Dedifferentiated amniotic fluid mesenchymal stem cell (primary cell): ENCODE results near the gene DNMT1.

ENCODE experiments used
- DNase-seq: peaks from one replicate; pipeline ENCODE4 v3.0.0-alpha.2; 2016; ENCODE audit errors: extremely low spot score

DNMT1 gene

DNA sequence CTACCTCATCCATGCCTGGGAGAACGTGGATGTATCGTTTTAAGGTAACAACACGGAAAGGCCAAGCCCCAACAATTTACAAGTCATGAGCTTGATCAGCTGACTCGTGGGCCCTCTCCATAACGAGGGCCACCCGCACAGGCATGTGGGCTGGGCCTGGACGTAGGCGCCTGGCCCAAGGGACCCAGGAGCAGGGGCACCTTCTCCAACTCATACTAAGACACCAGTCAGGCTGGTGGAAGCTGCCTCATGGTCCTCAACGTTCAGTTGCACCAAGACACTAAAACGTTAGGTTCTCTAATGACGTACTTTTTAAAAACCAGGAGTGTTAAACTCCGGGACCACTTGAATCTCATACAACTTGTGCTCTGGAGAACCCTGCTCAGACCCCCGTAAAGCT, 53.3 kb downstream of the DNMT1 start:
- no peak for DNase-seq

DNA sequence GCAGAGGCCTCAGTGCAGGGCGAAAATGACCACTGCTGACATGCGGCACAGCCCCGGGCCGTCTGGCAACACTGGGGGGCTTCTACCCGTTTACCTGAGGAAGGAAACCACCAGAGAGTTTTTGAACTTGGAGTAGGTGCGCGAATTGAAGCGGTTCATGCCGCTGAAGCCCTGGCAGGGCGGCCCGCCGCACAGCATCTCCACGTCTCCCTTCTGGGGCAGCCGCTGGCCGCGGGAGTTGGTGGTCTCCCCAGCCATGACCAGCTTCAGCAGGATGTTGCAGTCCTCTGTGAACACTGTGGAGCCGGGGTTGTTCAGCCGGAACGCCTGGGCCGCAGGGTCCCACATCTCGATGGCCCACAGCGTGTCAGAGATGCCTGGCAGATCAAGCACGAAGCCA, 54.8 kb downstream of the DNMT1 start:
- DNase-seq: no peak

- no peak for DNase-seq
Measured at GRCh38 chr19:10138879-10139795, 55.6 kb downstream of the DNMT1 start.

GRCh38 chr19:10137751-10138682, 56.7 kb downstream of the DNMT1 start:
- no peak for DNase-seq

DNA sequence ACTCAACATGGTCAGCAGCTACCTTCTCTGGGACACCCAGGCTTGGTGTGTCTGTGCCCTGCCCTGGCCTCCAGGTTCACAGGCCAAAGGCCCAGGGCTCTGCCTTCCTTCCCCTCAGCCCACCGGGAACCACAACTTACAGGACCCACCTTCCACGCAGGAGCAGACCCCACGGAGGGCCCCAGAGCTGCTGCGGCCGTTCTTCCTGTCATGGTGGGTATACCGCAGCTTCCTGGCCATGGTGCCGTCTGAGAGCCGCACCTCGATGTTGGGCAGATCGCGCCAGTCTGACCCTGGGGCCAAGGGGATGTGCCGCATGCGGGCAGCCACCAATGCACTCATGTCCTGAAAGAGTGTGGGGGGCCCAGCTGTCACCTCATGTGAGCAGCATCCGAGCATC, 57.8 kb downstream of the DNMT1 start:
- no peak for DNase-seq

DNA sequence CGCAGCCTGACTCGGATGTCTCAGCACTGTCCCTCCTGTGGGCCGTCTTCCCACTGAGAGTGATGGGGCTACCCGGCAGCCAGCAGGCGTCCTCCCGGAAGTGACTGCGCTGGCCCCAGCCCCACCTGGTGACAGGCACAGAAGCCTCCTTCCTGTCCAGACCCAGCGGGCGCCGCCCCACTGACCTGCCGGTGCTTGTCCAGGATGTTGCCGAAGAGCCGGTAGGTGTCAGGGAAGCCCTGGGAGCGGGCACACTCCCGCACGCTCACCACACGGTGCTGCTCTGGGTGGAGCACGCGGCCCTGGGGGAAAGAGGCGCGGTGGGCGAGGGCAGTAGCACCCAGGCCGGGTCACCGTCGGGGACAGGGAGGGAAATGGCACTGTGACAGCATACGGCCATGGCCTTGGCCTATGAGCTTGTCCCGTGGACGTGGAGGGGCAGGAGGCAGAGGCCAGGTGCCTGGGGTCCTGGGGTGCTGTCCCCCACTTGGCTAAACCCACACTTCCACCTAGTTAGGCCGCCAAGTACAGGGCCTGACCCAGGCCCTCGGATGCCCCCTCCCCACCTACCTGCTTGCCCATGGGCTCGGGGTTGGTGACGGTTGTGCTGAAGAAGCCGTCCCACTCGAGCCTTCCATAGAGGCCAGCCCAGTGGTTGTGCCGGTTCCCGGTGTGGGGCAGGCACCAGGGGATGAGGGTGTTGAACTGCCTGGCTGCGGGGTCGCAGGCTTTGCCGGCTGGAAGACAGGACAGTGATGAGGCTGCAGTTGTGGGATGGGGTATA, 59.0 kb downstream of the DNMT1 start:
- DNase-seq: no peak

DNA sequence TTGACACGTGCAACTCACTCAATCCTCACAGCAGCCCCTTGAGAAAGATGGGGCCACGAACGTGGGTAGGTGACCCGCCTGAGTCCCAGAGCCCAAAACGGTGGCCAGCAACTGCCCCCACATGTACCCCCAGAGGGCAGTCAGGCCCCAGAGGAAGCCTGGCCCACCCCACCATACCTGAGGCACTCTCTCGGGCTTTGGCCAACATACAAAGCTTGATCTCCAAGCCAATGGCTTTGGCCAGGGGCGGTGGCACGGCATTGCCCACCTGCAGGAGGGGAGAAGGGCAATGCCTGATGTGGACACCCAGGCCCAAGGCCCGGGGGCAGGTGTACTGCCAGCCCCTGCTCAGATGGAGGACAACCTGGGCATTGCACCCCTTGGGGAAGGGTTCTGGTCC, 60.7 kb downstream of the DNMT1 start:
- no peak for DNase-seq

- DNase-seq: no peak
Measured at GRCh38 chr19:10133596-10133995, 61.2 kb downstream of the DNMT1 start.

DNA sequence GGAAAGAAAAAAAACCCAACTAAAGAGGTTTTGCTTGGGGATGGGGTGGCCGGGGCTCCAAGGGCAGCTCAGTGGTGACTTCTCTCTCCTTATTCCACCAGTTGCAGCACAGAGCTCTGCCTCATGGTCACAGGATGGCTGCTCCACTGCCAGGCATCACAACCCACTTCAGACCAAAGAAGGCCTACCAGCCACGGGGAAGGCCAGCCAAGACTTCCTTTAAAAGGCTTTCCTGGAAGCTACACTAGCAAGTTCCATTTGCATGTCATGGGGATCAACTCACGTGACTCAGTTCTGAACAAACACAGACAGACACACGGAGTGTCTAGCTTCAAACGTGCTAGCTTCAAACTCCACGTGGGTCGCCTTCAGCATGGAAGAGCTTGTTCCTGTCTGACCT, 61.8 kb downstream of the DNMT1 start:
- no peak for DNase-seq

- no peak for DNase-seq
Measured at GRCh38 chr19:10126213-10126639, 68.5 kb downstream of the DNMT1 start.

- no peak for DNase-seq
Measured at GRCh38 chr19:10124429-10124828, 70.3 kb downstream of the DNMT1 start.

- DNase-seq: peak; percentile 37
Measured at GRCh38 chr19:10122045-10122444, 72.7 kb downstream of the DNMT1 start.

DNA sequence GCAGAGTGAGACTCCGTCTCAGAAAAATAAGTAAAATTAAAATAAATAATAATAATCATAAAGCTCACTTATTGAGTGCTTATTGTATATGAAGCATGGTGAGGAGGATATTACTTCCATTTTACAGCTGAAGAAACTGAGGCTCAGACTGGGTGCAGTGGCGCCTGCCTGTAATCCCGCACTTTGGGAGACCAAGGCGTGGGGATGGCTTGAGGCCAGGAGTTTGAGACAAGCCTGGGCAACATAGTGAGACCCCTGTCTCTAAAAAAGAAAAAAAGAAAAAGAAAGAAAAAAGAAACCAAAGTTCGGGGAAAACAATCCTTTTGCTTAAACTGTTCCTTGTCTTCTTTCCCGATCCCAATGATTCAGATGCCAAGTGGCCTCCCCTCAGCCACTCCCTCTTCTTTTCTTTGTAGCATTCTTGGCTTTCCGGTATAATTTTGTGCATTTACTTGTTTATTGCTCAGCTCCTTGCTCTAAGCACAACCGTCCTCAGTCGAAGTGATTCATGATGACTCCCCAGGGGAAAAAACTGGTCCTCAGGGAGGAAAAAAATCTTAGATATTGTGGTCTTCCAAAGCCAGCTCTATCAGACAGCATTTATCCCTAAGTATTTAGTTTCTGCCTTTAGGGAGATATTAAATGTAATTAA, 74.1 kb downstream of the DNMT1 start:
- peak; percentile 75 for DNase-seq

GRCh38 chr19:10118960-10119359, 75.8 kb downstream of the DNMT1 start:
- DNase-seq: no peak

- DNase-seq: no peak
Measured at GRCh38 chr19:10116866-10117616, 77.7 kb downstream of the DNMT1 start.

- no peak for DNase-seq
Measured at GRCh38 chr19:10116085-10116865, 78.5 kb downstream of the DNMT1 start.

- no peak for DNase-seq
Measured at GRCh38 chr19:10115392-10116084, 79.2 kb downstream of the DNMT1 start.

GRCh38 chr19:10114651-10115391, 79.9 kb downstream of the DNMT1 start:
- DNase-seq: no peak
